ENCODE data around the gene IGIP.
"Not testable (repeated sequence)": the region's sequence is repeated elsewhere in the genome, so short reads cannot be mapped to it uniquely, and the experiment has no call there.

Gene IGIP

DNA sequence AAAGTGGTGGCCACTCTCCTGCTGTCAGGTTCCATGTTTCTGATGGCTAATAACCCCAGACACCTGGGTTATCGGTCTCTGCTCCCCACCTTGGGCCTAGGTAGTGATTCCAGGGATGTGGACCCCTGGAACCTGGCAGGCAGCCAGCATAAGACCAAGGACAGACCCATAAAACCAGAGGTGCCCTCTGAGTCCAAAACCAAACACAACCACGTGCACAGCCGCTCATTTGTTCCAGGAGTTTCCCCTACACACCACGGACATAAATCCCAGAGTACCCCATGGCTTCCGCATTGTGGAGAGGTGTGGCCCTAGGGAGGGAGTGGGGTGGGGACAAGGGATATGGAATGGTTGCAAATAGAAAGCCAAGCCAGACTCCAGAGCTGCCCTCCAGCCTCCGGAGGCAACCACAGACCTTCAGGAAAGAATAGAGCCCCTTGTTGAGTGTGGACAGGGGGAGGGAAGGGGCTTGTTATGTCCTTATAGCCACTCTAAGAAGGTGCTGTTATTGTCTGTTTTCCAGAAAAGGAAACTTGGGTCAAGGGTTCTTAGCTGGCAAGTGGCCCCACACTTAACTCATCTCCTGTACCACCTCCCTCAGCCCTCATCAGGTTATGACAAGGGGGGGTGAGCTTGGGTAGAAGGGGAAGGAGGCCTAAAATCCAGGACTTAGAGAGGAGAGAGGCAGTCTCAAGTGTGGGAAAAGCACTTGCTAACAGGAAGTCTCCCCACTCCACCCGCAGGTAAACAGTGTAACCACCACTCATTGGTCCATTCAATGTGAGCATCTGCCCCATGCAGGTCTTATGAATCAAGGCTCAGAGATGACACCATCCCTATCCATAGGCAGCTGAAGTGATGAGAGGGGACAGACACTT, 25.6 kb downstream of the IGIP start:
- DNase-seq (ENCODE audit: low read depth, low spot score): no peak
- H3K36me3 ChIP-seq (ENCODE audit: control insufficient read depth, insufficient read depth, low read length): no peaks in the 10 kb centered on the region
- H3K4me1 ChIP-seq (ENCODE audit: control insufficient read depth, insufficient read depth, low read length): peaks cover 8% of the 10 kb centered on the region
- peaks cover 18% of the 10 kb centered on the region for H3K27me3 ChIP-seq (ENCODE audit: control insufficient read depth, insufficient read depth, low read length)
- no peak overlapping the region for H3K4me3 ChIP-seq (ENCODE audit: low read length)
- H3K9me3 ChIP-seq (ENCODE audit: control insufficient read depth, insufficient read depth, low read length): no peaks in the 10 kb centered on the region
- WGBS (ENCODE audit: insufficient coverage, insufficient read length): no CpG with 5 or more reads among the region's 7 CpGs
- H3K27ac ChIP-seq (ENCODE audit: low read length): no peak overlapping the region

GRCh38 chr5:140152022-140152999, 26.6 kb downstream of the IGIP start:
- H3K4me1 ChIP-seq (ENCODE audit: control insufficient read depth, insufficient read depth, low read length): peaks cover 8% of the 10 kb centered on the region
- H3K27ac ChIP-seq (ENCODE audit: low read length): no peak overlapping the region
- no peaks in the 10 kb centered on the region for H3K9me3 ChIP-seq (ENCODE audit: control insufficient read depth, insufficient read depth, low read length)
- H3K4me3 ChIP-seq (ENCODE audit: low read length): no peak overlapping the region
- DNase-seq (ENCODE audit: low read depth, low spot score): no peak
- WGBS (ENCODE audit: insufficient coverage, insufficient read length): no CpG with 5 or more reads among the region's 23 CpGs
- no peaks in the 10 kb centered on the region for H3K36me3 ChIP-seq (ENCODE audit: control insufficient read depth, insufficient read depth, low read length)
- H3K27me3 ChIP-seq (ENCODE audit: control insufficient read depth, insufficient read depth, low read length): peaks cover 11% of the 10 kb centered on the region; the same call in 1 of the 2 replicates

GRCh38 chr5:140153255-140153654, 27.5 kb downstream of the IGIP start:
- WGBS (ENCODE audit: insufficient coverage, insufficient read length): no CpG with 5 or more reads among the region's 7 CpGs
- peaks cover 8% of the 10 kb centered on the region for H3K4me1 ChIP-seq (ENCODE audit: control insufficient read depth, insufficient read depth, low read length)
- no peaks in the 10 kb centered on the region for H3K9me3 ChIP-seq (ENCODE audit: control insufficient read depth, insufficient read depth, low read length)
- H3K36me3 ChIP-seq (ENCODE audit: control insufficient read depth, insufficient read depth, low read length): no peaks in the 10 kb centered on the region
- no peak for DNase-seq (ENCODE audit: low read depth, low spot score)
- H3K27ac ChIP-seq (ENCODE audit: low read length): no peak overlapping the region
- peaks cover 2% of the 10 kb centered on the region; the same call in 1 of the 2 replicates for H3K27me3 ChIP-seq (ENCODE audit: control insufficient read depth, insufficient read depth, low read length)
- no peak overlapping the region for H3K4me3 ChIP-seq (ENCODE audit: low read length)

GRCh38 chr5:140153905-140154304, 28.2 kb downstream of the IGIP start:
- Histone ChIP-seq H3K27ac (ENCODE audit: low read length) (no peak overlapping the region), H3K36me3 (ENCODE audit: control insufficient read depth, insufficient read depth, low read length) (no peaks in the 10 kb centered on the region), H3K4me3 (ENCODE audit: low read length) (no peak overlapping the region), H3K9me3 (ENCODE audit: control insufficient read depth, insufficient read depth, low read length) (no peaks in the 10 kb centered on the region), H3K27me3 (ENCODE audit: control insufficient read depth, insufficient read depth, low read length) (no peaks in the 10 kb centered on the region), H3K4me1 (ENCODE audit: control insufficient read depth, insufficient read depth, low read length) (peaks cover 8% of the 10 kb centered on the region)
- WGBS (ENCODE audit: insufficient coverage, insufficient read length): no CpG with 5 or more reads among the region's 8 CpGs
- no peak for DNase-seq (ENCODE audit: low read depth, low spot score)

- WGBS (ENCODE audit: insufficient coverage, insufficient read length): no CpG with 5 or more reads among the region's 21 CpGs
- not testable (repeated sequence) for H3K4me1 ChIP-seq (ENCODE audit: control insufficient read depth, insufficient read depth, low read length)
These were observed 29.1 kb downstream of the IGIP start for GRCh38 chr5:140154710-140155381.

DNA sequence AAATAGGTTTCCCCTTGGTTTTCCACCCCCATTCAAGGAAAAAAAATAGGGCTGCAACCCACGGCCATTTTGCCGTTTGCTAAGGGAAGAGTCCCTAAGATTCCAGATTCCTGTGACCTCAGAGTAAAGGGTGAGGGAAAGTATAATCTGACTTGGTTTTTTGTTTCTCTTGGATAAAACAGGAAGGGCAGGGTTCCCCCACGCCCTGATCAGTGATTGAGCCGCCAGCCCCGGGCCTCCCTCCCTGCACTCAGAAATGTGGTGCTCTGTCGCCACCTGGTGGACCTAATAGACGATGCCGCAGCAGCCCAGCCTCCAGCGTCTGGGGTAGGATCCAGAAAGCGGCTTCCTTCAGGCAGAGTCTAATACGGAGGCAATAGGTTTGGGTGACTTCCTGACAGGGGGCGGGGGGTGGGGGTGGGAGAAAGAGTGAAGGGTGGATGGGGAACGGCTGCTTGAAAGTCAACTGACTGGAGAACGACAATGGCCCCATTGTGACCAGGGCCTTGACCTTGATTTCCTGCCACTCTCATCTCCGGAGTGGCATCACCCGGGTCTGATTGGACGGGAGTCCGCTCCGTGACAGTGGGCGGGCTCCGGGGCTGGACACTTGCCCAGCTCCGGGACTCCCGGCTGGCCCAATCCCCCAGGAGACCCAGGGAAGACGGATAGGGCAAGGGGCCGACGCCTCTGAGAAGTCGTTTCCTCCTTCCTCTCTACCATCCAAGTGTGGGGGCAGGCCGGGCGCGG, 31.5 kb downstream of the IGIP start:
- H3K27ac ChIP-seq (ENCODE audit: low read length): no peak overlapping the region
- no CpG with 5 or more reads among the region's 30 CpGs for WGBS (ENCODE audit: insufficient coverage, insufficient read length)

More at GRCh38 chr5:140154710-140155381, 29.1 kb downstream of the IGIP start:
- not testable (repeated sequence) for H3K36me3 ChIP-seq (ENCODE audit: control insufficient read depth, insufficient read depth, low read length); H3K4me3 ChIP-seq (ENCODE audit: low read length); H3K27me3 ChIP-seq (ENCODE audit: control insufficient read depth, insufficient read depth, low read length); DNase-seq (ENCODE audit: low read depth, low spot score); H3K9me3 ChIP-seq (ENCODE audit: control insufficient read depth, insufficient read depth, low read length); H3K27ac ChIP-seq (ENCODE audit: low read length)

GRCh38 chr5:140159014-140159927, 33.5 kb downstream of the IGIP start:
- no peak overlapping the region for H3K27ac ChIP-seq (ENCODE audit: low read length)
- no CpG with 5 or more reads among the region's 7 CpGs for WGBS (ENCODE audit: insufficient coverage, insufficient read length)

More for the DNA sequence above, 31.5 kb downstream of the IGIP start:
- H3K4me3 ChIP-seq (ENCODE audit: low read length): peak overlapping the region; percentile 36; the same call in 1 of the 2 replicates
- H3K4me1 ChIP-seq (ENCODE audit: control insufficient read depth, insufficient read depth, low read length): peaks cover 8% of the 10 kb centered on the region
- H3K27me3 ChIP-seq (ENCODE audit: control insufficient read depth, insufficient read depth, low read length): no peaks in the 10 kb centered on the region
- no peak for DNase-seq (ENCODE audit: low read depth, low spot score)
- H3K9me3 ChIP-seq (ENCODE audit: control insufficient read depth, insufficient read depth, low read length): no peaks in the 10 kb centered on the region
- no peaks in the 10 kb centered on the region for H3K36me3 ChIP-seq (ENCODE audit: control insufficient read depth, insufficient read depth, low read length)

DNA sequence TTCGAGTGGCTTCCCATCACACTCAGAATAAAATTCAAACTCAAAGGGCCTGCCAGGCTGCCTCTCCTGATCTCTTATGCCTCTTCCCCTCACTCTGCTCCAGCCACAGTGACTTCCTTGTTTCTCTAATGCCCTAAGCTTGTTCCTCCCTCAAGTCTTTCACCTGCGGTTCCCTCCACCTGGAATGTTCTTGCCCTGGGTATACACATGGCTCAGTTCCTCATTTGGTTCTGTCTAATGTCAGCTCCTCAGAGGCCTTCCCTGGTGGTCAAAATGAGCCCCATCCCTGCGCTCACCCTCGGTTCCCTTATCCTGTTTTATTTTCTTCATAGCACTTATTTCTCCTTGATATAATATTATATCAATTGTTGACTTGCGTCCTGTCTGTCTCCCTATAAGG, 36.5 kb downstream of the IGIP start:
- H3K4me3 ChIP-seq (ENCODE audit: low read length): no peak overlapping the region
- H3K9me3 ChIP-seq (ENCODE audit: control insufficient read depth, insufficient read depth, low read length): no peaks in the 10 kb centered on the region
- H3K27me3 ChIP-seq (ENCODE audit: control insufficient read depth, insufficient read depth, low read length): no peaks in the 10 kb centered on the region
- H3K4me1 ChIP-seq (ENCODE audit: control insufficient read depth, insufficient read depth, low read length): no peaks in the 10 kb centered on the region
- no peak overlapping the region for H3K27ac ChIP-seq (ENCODE audit: low read length)
- no peaks in the 10 kb centered on the region for H3K36me3 ChIP-seq (ENCODE audit: control insufficient read depth, insufficient read depth, low read length)
- WGBS (ENCODE audit: insufficient coverage, insufficient read length): no CpG with 5 or more reads among the region's 5 CpGs
- no peak for DNase-seq (ENCODE audit: low read depth, low spot score)

More at GRCh38 chr5:140159014-140159927, 33.5 kb downstream of the IGIP start:
- Histone ChIP-seq H3K27me3 (ENCODE audit: control insufficient read depth, insufficient read depth, low read length) (no peaks in the 10 kb centered on the region), H3K4me1 (ENCODE audit: control insufficient read depth, insufficient read depth, low read length) (no peaks in the 10 kb centered on the region), H3K36me3 (ENCODE audit: control insufficient read depth, insufficient read depth, low read length) (no peaks in the 10 kb centered on the region), H3K9me3 (ENCODE audit: control insufficient read depth, insufficient read depth, low read length) (no peaks in the 10 kb centered on the region), H3K4me3 (ENCODE audit: low read length) (no peak overlapping the region)
- no peak for DNase-seq (ENCODE audit: low read depth, low spot score)

- Histone ChIP-seq H3K36me3 (ENCODE audit: control insufficient read depth, insufficient read depth, low read length) (no peaks in the 10 kb centered on the region), H3K27me3 (ENCODE audit: control insufficient read depth, insufficient read depth, low read length) (no peaks in the 10 kb centered on the region), H3K9me3 (ENCODE audit: control insufficient read depth, insufficient read depth, low read length) (no peaks in the 10 kb centered on the region), H3K4me1 (ENCODE audit: control insufficient read depth, insufficient read depth, low read length) (no peaks in the 10 kb centered on the region), H3K4me3 (ENCODE audit: low read length) (no peak overlapping the region), H3K27ac (ENCODE audit: low read length) (no peak overlapping the region)
- WGBS (ENCODE audit: insufficient coverage, insufficient read length): no CpG with 5 or more reads among the region's 5 CpGs
- DNase-seq (ENCODE audit: low read depth, low spot score): no peak
These were observed 37.0 kb downstream of the IGIP start for GRCh38 chr5:140162781-140163180.

Data from iPS DF 6.9 (cell line).